Stimulated activated naive CD4-positive, alpha-beta T cell (primary cell): ENCODE data around the gene C6orf136.

Source experiments
- DNase-seq, 6 experiments: peaks; one replicate each; lab custom pipeline; 2025; lab: John Stamatoyannopoulos, UW

Gene C6orf136

DNA sequence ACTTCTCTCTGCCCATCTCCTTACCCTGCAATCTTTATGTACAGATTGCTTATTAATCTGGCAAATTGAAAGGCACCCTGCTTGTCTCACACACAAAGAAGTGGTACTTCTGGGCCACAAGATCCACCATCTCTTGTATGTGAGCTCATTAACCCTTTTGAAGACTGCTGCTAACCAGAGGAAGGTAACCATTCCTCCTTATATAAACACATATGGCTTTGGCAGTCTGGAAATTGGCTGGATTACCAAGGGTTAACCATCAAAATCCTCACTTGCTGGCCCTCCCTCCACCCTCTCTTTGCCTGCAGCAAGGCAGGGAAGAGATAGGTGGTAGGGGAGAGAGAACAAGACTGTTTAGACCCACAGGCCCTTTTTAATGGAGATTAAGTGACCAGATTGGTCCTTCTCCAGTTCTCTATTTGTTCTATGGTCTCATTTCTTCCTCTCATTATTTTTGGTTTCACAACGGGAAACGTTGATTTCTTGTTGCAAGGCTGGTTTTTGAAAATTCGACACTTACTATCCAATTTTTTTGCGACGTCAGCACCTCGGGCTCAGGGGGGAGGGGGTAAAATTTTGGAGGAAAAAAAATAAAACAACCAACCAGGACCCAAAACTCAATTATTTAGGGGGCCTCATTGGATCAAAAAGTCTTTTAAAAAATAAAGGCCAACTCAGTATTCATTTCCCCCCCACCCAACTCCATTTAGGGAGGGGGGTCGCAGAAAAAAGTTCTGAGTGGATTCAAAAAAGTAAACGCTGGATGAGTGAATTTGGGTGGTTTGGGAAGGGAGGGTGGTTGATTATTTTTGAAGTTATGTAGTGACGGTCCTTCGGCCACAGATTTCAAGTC, 30.7 kb upstream of the C6orf136 start:
- DNase-seq: peak; percentile 22 to 80 (median 45)

- DNase-seq: peak; percentile 91 to 100 (median 100)
Measured at GRCh38 chr6:30616811-30617564, 29.9 kb upstream of the C6orf136 start, which contains the start of gene PPP1R10. TSS of gene PPP1R10 (minus strand) at chr6:30617243. CDS start at chr6:30609944, 7,299 bp downstream.

DNA sequence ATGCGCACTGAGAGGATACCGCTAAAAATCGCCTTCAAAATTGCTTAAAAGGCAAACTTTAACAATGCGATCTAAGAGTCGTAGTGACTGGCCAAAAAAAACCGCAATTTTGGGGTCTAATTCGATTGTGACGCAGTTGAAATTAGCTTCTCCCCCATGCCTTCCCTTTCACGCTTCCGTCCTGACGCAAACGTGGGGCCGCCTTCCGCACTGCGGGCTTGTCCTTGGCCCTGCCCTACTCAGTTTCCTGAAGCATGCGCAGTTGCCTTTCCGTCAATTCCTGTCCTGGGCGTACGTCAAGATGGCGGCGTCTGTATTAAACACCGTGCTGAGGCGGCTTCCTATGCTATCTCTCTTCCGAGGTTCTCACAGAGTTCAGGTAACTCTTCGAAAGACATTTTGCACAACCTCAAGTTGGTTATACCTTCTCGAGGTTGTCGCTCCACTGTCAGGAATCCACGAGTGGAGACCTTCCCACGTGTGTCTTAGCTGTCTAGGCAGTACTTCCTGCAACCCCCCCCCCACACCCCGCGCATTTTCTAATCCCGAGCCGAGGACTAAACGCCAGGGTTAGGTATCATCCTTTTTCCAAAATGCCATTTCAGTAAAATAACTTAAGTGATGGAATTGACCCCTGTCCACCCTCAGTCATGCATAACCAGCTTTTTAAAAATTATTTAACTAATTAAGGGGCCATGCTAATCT, 29.2 kb upstream of the C6orf136 start, which contains the start of gene MRPS18B:
MRPS18B (plus strand) TSS at position 276 of the 705 bp plus-strand sequence; CDS start at position 302, 26 bp downstream.
- DNase-seq: peak; percentile 91 to 100 (median 99)

GRCh38 chr6:30618270-30618797, 28.6 kb upstream of the C6orf136 start:
- peak in 1 of 6 experiments; percentile 38 for DNase-seq

DNA sequence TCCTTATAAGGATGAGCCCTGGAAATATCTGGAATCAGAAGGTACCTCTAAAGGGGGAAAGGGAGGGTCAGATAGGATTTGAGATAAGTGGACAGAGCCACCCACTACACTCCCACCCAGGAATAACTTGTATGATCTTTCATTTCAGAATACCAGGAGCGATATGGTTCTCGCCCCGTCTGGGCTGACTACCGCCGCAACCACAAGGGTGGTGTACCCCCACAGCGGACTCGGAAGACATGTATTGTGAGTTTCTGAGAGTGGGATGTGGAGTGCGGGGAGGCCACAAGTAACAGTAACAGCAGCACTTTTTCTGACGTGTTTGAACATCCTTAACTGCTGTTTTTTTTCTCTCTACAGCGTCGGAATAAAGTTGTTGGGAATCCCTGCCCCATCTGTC, 27.4 kb upstream of the C6orf136 start:
- no peak for DNase-seq

- no peak for DNase-seq
Measured at GRCh38 chr6:30625511-30625910, 21.4 kb upstream of the C6orf136 start.

DNA sequence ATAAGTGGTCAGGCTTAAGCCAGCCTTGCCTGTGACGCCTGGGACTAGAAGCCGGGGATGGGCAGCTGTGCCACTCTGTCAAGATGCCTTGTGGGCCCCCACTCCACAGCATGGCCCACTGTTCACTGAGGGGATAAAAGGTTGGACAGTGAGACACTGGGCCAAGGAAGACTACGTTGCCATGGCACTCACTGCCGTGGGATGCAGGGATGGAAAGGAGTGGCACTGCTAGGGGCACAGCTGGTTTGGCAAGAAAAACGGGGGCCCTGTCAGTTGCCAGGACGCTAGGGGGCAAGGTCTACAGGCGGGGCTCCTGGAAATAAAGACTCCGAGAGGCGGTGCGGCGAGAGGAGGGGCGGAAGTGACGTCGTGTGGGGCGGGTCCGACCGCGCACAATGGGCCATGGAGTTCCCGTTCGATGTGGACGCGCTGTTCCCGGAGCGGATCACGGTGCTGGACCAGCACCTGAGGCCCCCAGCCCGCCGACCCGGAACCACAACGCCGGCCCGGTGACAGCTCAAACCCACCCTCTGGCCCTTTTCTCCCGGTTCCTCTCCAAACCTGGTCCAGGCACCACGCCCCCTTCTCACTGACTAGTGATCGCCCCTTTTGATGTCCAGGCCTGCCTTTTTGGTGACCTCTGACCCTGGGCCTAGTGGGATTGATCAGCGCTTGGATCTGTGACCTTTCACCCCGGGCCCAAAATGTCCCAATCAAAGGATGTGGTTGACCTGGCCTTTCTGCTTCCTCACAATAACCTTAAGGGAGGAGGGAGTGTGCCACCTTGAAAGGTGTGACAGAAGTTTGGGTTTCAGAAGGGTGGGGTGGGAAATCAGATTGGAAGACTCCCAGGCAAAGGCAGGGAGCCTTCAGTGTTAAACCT, 20.2 kb upstream of the C6orf136 start, which contains the start of gene ATAT1:
ATAT1 (plus strand) TSS at position 391 of the 883 bp plus-strand sequence.
- peak; percentile 75 to 89 (median 85) for DNase-seq

DNA sequence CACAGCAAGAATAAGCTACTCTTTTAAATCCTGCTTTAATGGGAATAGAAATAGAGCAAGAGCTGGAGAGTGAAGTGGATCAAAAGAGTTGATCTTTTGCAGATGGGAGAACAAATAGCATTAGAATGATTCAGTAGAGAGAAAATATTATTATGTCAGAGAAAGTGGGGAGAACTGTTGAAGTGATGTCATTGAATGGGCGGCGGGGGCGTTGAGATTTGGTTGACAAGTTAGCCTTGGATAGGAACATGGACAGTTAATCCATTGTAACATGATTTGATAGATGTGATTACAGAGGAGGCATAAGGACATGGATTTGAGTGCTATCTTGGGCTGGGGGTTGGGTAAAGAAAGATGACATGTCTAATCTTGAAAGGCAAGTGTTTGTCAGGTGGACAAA, 11.1 kb upstream of the C6orf136 start:
- DNase-seq: no peak

DNA sequence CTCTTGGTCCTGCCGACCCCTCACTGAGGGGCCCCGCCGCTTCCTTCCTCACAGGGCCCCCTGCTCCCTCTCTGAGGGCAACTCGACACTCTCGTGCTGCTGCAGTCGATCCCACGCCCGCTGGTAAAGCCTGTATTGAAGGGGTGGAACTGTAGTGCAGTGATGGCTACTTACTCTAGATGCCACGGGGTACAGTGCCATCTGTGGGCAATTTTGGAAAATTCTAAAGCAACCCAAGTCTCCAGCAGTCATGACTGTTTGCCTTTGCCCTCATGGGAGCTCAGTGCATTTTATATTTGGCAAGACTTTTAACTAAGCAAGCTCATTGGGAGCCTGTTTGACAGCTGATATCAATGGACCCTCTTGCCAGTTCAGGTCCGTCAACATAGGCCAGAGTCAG, 6.5 kb upstream of the C6orf136 start:
- DNase-seq: peak in 1 of 6 experiments; percentile 11

DNA sequence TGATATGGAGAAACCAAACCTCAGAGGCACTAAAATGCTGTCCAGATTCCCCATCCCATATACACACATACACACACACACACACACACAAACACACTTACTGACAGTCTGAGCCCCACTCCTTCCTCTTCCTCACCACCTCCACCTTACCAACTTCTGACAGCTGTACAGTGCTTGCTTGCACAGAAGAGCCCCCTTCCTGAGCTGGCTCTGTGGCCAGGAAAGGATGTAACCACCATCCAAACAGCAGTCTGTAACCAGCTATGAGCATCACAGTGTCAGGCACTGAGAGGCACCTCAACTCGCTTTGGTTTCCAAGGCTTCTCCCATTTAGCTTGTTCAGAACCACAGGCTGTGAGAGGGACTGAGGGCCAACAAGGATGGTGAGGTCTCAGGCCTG, 5.9 kb upstream of the C6orf136 start:
- no peak for DNase-seq

DNA sequence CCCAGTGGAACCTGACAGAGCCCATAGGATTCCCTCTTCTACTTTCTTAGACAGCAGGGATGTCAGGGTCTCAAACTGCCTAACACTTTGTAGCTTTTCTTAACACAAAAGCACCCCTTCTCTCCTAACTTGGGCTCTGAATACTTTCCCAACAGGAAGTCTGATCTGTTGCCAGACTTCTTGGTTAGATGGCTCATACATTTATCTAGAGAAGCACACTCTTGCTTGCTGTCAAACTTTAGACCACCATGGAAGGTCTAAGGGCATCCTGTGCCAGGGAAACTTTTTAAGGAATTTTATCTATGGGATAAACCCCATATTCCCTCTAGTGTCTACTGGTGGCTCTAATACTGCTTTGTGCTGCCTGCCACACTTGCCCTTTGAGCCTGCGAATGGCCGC, 3.3 kb upstream of the C6orf136 start:
- no peak for DNase-seq

GRCh38 chr6:30644769-30645168, 2.2 kb upstream of the C6orf136 start:
- DNase-seq: no peak

DNA sequence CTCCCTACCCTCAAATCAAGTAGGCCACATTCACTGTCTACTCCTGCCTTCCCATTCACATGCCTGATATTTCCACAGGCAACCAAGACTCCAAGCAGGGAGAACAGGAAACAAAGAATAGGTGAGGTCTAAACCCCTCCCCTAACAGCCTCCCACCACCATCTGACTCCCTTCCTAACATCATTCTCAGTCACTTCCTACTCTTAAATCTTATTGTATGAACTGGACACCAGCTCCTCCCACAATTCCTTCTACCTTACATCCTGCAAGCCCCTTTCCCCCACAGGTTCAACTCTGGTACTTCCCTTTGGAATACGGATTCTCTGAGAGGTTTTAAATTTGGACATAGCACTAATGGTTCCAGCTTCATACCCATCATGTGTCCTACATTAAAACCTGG, 944 bp upstream of the C6orf136 start:
- DNase-seq: no peak

- peak; percentile 47 to 86 (median 72) for DNase-seq
Measured at GRCh38 chr6:30647242-30648116, 546 bp downstream of the C6orf136 start.

DNA sequence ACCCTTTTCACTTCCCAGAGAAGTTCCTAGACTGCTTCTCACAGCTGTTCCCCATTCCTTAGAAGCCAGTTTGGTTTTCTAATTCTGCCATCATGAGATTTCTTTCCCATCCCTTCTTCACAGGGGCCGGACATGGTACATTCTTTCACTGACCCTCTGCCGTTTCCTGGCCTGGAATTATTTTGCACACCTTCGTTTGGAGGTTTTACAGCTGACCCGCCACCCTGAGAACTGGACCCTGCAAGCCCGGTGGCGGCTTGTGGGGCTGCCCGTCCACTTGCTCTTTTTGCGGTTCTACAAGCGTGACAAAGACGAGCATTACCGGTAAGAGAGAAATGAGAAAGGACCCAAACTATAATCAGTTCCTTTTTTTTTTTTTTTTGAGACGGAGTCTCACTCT, 4.2 kb downstream of the C6orf136 start:
- DNase-seq: no peak

DNA sequence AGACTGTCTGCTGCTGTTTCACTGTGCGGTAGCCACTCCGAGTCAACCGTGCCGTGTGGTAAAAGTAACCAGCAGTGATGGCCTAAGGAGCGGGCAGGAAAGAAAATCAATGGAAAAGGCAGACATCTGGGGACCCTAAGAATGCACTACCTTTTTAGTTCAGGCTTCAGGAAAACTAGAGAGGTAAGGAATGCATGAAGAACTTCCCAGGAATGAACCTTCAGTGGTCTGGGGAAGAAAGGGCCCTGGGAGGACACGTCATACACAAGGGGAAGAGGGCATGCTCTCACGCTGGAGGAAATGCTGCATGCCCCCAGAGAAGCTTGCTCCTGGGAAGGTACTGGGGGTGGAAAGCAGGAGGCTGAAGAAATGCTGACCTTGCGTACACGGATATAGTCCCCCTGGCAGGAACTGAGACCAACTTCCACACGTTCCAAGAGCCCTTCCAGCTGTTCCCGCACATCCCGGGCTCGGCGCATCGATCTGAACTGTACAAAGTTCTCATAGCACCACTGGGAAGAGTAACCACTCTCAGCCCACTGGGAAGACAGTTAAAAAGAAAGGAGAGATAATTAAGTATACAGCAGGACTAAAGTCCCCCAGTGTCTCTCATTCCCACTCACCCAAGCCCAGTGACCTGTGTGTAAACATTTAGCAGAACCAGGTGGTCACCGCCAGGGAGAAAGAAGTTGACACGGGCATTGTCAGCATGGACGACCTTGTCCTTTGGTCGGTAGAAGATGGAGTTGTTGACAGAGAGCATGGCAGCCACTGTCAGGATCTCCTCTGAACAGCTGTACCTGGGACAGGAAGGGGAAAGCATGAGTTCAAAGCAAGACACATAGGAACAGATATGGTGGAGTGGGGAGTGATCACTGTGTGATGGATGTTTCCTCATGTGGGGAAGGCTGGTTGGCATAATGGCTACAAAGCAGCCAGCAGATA, 8.1 kb downstream of the C6orf136 start:
- no peak for DNase-seq

- no peak for DNase-seq
Measured at GRCh38 chr6:30655743-30656094, 8.8 kb downstream of the C6orf136 start.

- DNase-seq: no peak
Measured at GRCh38 chr6:30656513-30656912, 9.6 kb downstream of the C6orf136 start.

- DNase-seq: no peak
Measured at GRCh38 chr6:30657454-30657853, 10.5 kb downstream of the C6orf136 start.
